Ammon's horn (tissue), 1 donor: ENCODE results near the gene C19orf33.
A peak's percentile ranks its signal among the peaks of the same experiment; 100 is the strongest.
"Not testable (repeated sequence)": the region's sequence is repeated elsewhere in the genome, so short reads cannot be mapped to it uniquely, and the experiment has no call there.

Experiments used
- DNase-seq: peaks from one replicate; pipeline ENCODE4 v3.0.0-alpha.2; 2016; ENCODE audit warnings: low spot score

The C19orf33 gene

GRCh38 chr19:38303517-38304351 lies at the start of gene C19orf33:
TSS of gene C19orf33 (plus strand) at chr19:38304251. CDS start at chr19:38304262, 11 bp downstream.
- no peak for DNase-seq

- no peak for DNase-seq
Observed at GRCh38 chr19:38255383-38256014, 48.6 kb upstream of the C19orf33 start.

GRCh38 chr19:38261942-38262341 lies 42.1 kb upstream of the C19orf33 start:
- DNase-seq, result not testable (repeated sequence)

- DNase-seq, result no peak
Observed at GRCh38 chr19:38262585-38263268, 41.3 kb upstream of the C19orf33 start.

- DNase-seq, result no peak
Observed at GRCh38 chr19:38263689-38264485, 40.2 kb upstream of the C19orf33 start.

- no peak for DNase-seq
Observed at GRCh38 chr19:38264486-38265212, 39.4 kb upstream of the C19orf33 start, which contains the start of gene SPINT2. TSS of gene SPINT2 (plus strand) at chr19:38264573. CDS start at chr19:38264893, 320 bp downstream.

- no peak for DNase-seq
Observed at GRCh38 chr19:38265213-38265861, 38.7 kb upstream of the C19orf33 start.

GRCh38 chr19:38265921-38266429 lies 38.1 kb upstream of the C19orf33 start:
- no peak for DNase-seq

GRCh38 chr19:38266981-38267597 lies 37.0 kb upstream of the C19orf33 start:
- no peak for DNase-seq

- no peak for DNase-seq
Observed at GRCh38 chr19:38267761-38268483, 36.1 kb upstream of the C19orf33 start.

GRCh38 chr19:38268539-38268938 lies 35.5 kb upstream of the C19orf33 start:
- DNase-seq, result no peak

- DNase-seq, result no peak
Observed at GRCh38 chr19:38270587-38271167, 33.4 kb upstream of the C19orf33 start.

- DNase-seq, result no peak
Observed at GRCh38 chr19:38273499-38273898, 30.6 kb upstream of the C19orf33 start.

GRCh38 chr19:38274739-38275138 lies 29.3 kb upstream of the C19orf33 start:
- DNase-seq, result peak; percentile 89

GRCh38 chr19:38276942-38277517 lies 27.0 kb upstream of the C19orf33 start:
- no peak for DNase-seq

- no peak for DNase-seq
Observed at GRCh38 chr19:38277549-38277948, 26.5 kb upstream of the C19orf33 start.

GRCh38 chr19:38277969-38278680 lies 25.9 kb upstream of the C19orf33 start:
- no peak for DNase-seq

- DNase-seq, result no peak
Observed at GRCh38 chr19:38278751-38279150, 25.3 kb upstream of the C19orf33 start.
